GM19240 (cell line): ENCODE data around the gene RAET1E.
"Not testable (repeated sequence)": the region's sequence is repeated elsewhere in the genome, so short reads cannot be mapped to it uniquely, and the experiment has no call there.

Experiments used
- DNase-seq: peaks from one replicate; pipeline ENCODE4 v3.0.0; 2011; ENCODE audit warnings: low spot score; ENCODE audit not compliant: insufficient read length

Gene RAET1E

GRCh38 chr6:149909701-149910470 lies 12.0 kb upstream of the RAET1E start:
- DNase-seq = no peak

DNA sequence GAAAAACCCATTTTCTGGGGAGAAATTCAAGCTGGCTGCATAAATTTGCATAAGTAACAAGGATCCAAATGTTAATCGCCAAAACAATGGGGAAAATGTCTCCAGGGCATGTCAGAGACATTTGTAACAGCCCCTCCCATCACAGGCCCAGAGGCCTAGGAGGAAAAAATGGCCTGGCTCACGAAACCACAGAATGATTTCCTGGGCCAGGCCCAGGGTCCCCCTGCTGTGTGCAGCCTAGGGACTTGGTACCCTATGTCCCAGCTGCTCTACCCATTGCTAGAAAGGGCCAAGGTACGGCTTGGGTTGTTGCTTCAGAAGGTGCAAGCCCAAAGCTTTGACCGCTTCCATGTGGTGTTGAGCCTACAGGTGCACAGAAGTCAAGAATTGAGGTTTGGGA lies 10.6 kb upstream of the RAET1E start:
- DNase-seq = not testable (repeated sequence)

DNA sequence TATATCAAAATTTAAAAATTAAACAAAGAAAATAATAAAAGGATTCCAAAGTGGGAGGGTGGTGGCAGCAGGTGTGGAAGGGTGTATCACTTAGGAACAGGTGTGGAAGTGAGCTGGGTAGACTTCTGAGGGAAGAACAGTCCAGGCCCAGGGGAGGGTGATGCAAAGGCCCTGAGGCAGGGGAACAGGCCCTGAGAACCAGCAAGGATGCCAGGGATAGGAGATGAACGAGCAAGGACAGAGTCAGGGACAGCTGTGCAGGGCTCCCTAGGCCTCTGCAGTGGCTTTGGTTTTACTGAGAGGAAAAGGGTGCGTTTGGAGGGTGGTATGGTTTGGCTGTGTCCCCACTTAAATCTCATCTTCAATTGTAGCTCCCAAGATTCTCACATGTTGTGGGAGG lies 9.4 kb upstream of the RAET1E start:
- DNase-seq = no peak

DNA sequence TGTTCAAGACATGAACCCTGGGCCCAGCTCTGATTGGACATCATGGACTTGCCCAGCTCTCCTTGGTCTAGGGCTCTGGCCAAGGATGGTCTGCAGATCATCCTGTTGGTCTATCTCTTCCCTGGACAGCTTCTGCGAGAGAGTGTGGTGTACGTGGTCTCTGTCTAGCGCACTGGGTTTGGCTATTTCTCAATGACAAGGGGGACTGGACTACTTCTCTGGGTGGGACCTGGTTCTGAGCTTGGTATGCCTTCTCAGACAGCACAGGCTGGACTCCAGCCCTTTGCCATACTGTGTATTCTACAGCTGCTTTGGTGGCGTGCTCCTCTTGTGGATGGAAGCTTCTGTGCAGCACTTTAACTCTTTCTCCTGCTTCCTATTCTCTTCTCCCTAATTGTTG lies 8.5 kb upstream of the RAET1E start:
- no peak for DNase-seq

GRCh38 chr6:149905911-149906371 lies 8.0 kb upstream of the RAET1E start:
- DNase-seq = no peak

DNA sequence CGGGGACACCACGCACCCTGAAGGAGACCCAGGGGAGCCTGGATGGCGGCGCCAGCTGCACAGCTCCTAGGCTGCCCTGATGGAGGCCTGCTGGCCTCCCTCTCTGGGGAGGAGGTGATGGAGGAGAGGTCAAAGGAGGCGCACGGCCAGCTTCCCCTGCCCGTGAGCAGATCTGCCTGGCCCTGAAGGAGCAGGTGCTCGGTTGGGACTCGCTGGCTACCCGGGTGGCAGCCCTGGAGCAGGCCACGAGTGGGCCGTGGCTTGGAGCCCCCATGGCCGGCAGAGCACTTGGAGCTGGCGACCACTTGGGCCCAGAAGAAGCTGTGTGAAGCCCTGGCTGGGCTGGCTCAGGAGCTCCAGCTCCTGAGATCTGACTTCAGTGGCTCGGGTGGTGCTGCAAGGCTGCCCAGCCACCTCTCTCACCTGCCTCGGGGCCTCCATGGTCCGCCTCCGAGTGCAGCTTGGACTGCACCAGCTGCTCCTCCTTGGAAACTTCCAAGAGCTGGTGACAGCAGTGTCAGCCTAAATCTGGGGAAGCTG lies 7.5 kb upstream of the RAET1E start:
- no peak for DNase-seq

- no peak for DNase-seq
These were observed 6.9 kb upstream of the RAET1E start for GRCh38 chr6:149904661-149905370.

- DNase-seq = no peak
These were observed 6.2 kb upstream of the RAET1E start for GRCh38 chr6:149903938-149904611.

DNA sequence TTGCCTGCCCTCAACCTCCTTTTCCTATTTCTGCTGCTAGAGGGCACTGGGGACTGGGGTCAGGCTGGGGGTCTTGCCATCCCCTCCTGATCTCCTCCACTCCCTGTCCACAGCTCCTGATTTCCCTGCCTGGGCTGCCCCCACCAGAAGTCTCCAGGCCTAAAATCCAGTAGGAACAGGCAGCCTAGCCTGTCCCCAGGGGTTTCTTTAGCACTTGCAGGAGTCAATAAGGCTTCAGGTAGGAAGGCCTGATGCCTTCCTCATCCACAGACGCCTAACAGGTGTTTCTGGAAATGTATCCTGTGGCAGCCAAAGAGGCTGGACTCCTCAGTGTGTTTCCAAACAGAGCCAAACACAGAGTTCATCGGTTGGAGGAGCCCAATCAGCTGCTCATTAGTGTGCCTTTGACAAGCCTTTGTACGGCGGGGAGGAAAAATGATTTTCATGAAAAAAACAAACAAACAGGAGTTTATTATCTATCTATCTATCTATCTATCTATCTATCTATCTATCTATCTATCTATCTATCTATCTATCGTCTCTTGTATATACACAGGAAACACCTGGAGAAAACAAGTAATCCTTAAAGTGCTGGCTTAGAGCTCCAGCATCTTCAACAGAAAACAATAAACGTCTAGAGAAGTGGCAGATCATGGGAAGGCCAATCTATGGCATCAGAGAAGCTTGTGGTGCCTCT lies 3.7 kb upstream of the RAET1E start:
- DNase-seq = no peak

GRCh38 chr6:149900620-149901443 lies 2.9 kb upstream of the RAET1E start:
- no peak for DNase-seq

GRCh38 chr6:149899926-149900619 lies 2.2 kb upstream of the RAET1E start:
- no peak for DNase-seq

DNA sequence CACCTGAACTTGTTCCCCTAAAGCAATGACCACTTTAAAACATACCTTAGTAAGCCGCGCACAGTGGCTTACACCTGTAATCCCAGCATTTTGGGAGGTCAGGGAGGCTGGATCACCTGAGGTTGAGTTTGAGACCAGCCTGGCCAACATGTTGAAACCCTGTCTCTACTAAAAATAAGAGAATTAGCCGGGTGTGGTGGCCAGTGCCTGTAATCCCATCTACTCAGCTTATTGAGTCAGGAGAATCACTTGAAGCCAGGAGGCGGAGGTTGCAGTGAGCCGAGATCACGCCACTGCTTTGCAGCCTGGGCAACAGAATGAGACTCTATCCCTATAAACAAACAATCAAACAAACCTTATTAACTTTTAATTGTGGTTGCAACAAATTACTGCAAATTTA lies 1.6 kb upstream of the RAET1E start:
- no peak for DNase-seq

GRCh38 chr6:149898966-149899365 lies 1.1 kb upstream of the RAET1E start:
- DNase-seq = no peak

GRCh38 chr6:149897015-149897697 lies 757 bp downstream of the RAET1E start:
- DNase-seq = no peak

- DNase-seq = no peak
These were observed 1.4 kb downstream of the RAET1E start for GRCh38 chr6:149896491-149896890.

DNA sequence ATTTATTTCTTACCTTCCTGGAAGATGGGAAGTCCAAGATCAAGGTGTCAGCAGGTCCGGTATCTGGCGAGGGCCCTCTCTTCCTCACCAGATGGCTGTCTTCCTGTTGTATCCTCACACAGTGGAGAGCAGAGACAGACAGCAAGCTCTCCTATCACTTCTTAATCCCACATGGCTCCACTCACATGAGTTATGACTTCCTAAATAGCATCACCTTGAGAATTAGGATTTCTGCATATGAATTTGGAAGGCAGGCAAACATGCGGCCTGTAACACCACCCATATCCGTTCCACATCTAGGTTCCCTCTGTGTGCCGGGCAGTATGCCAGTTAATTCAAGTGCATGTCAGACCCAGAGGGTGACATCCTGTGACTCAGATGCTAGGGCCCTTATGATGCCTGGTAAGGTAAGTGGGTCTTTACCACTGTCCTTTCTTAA lies 2.1 kb downstream of the RAET1E start:
- no peak for DNase-seq

- no peak for DNase-seq
These were observed 2.8 kb downstream of the RAET1E start for GRCh38 chr6:149895048-149895590.

DNA sequence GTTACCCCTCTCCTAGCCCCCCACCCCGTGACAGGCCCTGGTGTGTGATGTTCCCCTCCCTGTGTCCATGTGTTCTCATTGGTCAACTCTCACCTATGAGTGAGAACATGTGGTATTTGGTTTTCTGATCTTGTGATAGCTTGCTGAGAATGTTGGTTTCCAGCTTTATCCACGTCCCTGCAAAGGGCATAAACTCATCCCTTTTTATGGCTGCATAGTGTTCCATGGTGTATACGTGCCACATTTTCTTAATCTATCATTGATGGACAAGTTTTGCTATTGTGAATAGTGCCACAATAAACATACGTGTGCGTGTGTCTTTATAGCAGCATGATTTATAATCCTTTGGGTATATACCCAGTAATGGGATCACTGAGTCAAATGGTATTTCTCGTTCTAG lies 6.0 kb downstream of the RAET1E start:
- not testable (repeated sequence) for DNase-seq

DNA sequence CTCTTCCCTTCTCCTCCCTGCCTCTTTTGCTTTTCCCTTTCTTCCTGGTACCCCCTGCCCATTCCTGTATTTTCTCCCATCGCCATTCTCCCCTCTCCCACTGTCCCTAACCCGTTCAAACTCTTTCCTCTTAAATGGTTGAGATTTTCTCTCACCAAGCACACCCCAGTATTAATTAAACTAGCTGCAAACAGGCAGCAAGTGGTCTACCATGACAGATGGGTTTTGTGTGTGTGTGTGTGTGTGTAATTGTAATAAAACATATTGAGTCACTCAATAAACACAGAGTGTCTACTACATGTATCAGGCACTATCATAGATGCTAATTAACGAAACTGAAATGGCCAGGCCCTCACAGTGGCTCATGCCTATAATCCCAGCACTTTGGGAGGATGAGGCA lies 6.7 kb downstream of the RAET1E start:
- DNase-seq = no peak
